Measurements from ENCODE around the gene PGAP6.

DNA sequence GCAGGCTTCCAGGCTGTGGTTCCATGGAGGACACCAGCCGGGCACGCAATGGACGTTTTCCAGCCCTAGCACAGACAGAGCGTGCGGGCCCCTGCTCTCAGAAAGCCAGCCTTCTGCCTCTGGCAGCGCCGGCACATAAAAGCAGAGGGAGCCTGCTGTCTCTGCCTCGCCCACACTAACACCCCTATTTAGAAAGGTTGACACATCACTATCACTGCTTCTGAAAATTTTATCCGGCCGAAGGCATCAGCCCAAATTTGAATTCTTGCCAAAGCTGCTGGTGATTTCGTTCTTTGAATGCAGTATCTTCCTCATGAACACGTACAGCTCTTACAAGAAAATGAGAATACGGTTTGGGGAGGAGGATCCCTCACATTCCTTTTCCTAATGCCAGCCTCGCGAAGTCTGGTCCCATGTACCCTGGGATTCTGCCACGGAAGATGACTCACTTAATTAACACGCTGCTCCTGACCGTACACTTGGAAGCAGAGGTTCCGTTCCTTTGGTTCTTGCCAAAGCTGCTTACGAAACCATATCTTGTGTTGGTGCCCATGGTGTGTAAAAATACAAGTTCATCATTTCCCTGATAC lies 42.4 kb upstream of the PGAP6 start:
- TF ChIP-seq POLR2A (IDR thresholded peaks at IDR 0.05; ENCODE audit: low read depth, low read length) (no peak), PAX5 (IDR thresholded peaks at IDR 0.05; ENCODE audit: insufficient read depth, low read length, severe bottlenecking) (no peak), POLR2AphosphoS5 (IDR thresholded peaks at IDR 0.05; ENCODE audit: low read depth, low read length) (no peak), TAF1 (IDR thresholded peaks at IDR 0.05; ENCODE audit: low read depth, low read length) (no peak), SPI1 (IDR thresholded peaks at IDR 0.05; ENCODE audit: low read depth, low read length) (no peak), POU2F2 (IDR thresholded peaks at IDR 0.05; ENCODE audit: low read depth, low read length) (no peak)

Data from GM12891 (cell line).